Endodermal cell (in vitro differentiated cells): Measurements from ENCODE around the gene UBAP1L. TPM values are rescaled to one million over a fixed set of nuclear protein-coding genes. Genes with fewer than 3 reads are reported as not detected.
"Not testable (repeated sequence)": the region's sequence is repeated elsewhere in the genome, so short reads cannot be mapped to it uniquely, and the experiment has no call there.

Experiments
- DNase-seq: peaks from one replicate; pipeline ENCODE4 v3.0.0-alpha.2; 2017
- H3K27ac ChIP-seq: 2 replicates; pipeline ENCODE4 v1.5.1; 2013; ENCODE audit warnings: mild to moderate bottlenecking, low read depth, low read length, moderate library complexity
- H3K27me3 ChIP-seq: 2 replicates; pipeline ENCODE4 v1.6.1; 2013; ENCODE audit warnings: mild to moderate bottlenecking, low read length, moderate library complexity; ENCODE audit not compliant: insufficient read depth, control insufficient read depth, poor library complexity, severe bottlenecking
- H3K36me3 ChIP-seq: 2 replicates; pipeline ENCODE4 v1.7.0; 2013; ENCODE audit warnings: mild to moderate bottlenecking, low read length, moderate library complexity; ENCODE audit not compliant: control insufficient read depth, insufficient read depth
- H3K4me1 ChIP-seq: one replicate; pipeline ENCODE4 v1.7.0; 2013; ENCODE audit warnings: low read length; ENCODE audit not compliant: control insufficient read depth, insufficient read depth
- H3K4me3 ChIP-seq: 2 replicates; pipeline ENCODE4 v1.5.1; 2013; ENCODE audit warnings: mild to moderate bottlenecking, low read length, moderate library complexity
- H3K9ac ChIP-seq: 2 replicates; pipeline ENCODE4 v1.6.1; 2013; ENCODE audit warnings: mild to moderate bottlenecking, low read length, moderate library complexity; ENCODE audit not compliant: poor library complexity, severe bottlenecking; ENCODE audit errors: extremely low read depth
- H3K9me3 ChIP-seq: 2 replicates; pipeline ENCODE4 v1.6.1; 2013; ENCODE audit warnings: mild to moderate bottlenecking, low read length, moderate library complexity; ENCODE audit not compliant: control insufficient read depth
- H3K27ac Mint-ChIP-seq: 2 replicates; pipeline ENCODE4 v1.8.0; 2020; ENCODE audit warnings: mixed read lengths
- H3K27me3 Mint-ChIP-seq: 2 replicates; pipeline ENCODE4 v1.8.0; 2021; ENCODE audit warnings: mild to moderate bottlenecking, mixed read lengths; ENCODE audit not compliant: insufficient read depth
- H3K36me3 Mint-ChIP-seq: 2 replicates; pipeline ENCODE4 v1.8.0; 2020; ENCODE audit warnings: low read depth, mixed read lengths
- H3K4me1 Mint-ChIP-seq: 2 replicates; pipeline ENCODE4 v1.8.0; 2020; ENCODE audit warnings: mixed read lengths
- H3K4me3 Mint-ChIP-seq: 2 replicates; pipeline ENCODE4 v1.8.0; 2020; ENCODE audit warnings: mild to moderate bottlenecking, moderate library complexity, mixed read lengths
- H3K9me3 Mint-ChIP-seq: 2 replicates; pipeline ENCODE4 v1.8.0; 2020; ENCODE audit warnings: mild to moderate bottlenecking, mixed read lengths
- WGBS, 2 experiments: methylation state at CpG; one replicate each; pipeline versions ENCODE4 v1.1.5 to v1.1.7; 2013; ENCODE audit warnings: missing lambda C conversion rate in 2 of 2, mixed read lengths in 1 of 2; ENCODE audit not compliant: insufficient coverage in 1 of 2, insufficient read length in 1 of 2; 5-methylcytosine and 5-hydroxymethylcytosine counted together
- total RNA-seq, 2 donors: library from RNA; stranded (reverse); fragmentation: NEBNext Ultra II Directional in 1 of 2; extraction: Animal tissue kit (Norgen Biotek cat#: 25700) in 1 of 2; gene quantifications; 2 replicates in 1 of 2; 3 replicates in 1 of 2; pipeline ENCODE4 v1.2.1, GENCODE V29; 2021
- TF ChIP-seq, protein P1 (sequence below): fragments of 200-600 bp; sonication (generic); conservative IDR thresholded peaks from 2 replicates; pipeline ENCODE4 v1.5.0; 2021; ENCODE audit warnings: antibody characterized with exemption, mild to moderate bottlenecking

UBAP1L gene
- total RNA-seq, 2 donors from 2014 or later: 3.4 to 4.2 TPM

DNA sequence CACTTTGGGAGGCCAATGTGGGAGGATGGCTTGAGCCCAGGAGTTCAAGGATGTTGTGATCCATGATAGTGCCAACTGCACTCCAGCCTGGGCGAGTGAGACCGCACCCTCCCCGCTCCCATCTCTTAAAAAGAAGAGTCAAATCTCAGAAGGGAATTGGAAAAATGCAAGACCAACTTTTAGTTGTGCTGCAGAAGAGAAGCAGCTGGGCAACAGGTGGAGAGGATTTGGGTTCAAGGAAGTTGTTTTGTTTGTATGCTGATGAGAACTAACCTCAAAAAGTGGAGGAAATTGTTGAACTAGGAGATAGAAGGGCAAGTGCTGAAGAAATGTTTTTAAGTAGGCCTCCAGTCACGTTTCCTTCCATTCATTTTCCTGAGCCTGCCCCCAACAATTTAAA, 31.4 kb upstream of the UBAP1L start:
- Histone ChIP-seq H3K36me3 (peaks cover 38% of the 10 kb centered on the region), H3K27ac (no peak overlapping the region), H3K27me3 (no peaks in the 10 kb centered on the region), H3K9me3 (no peaks in the 10 kb centered on the region), H3K4me3 (no peak overlapping the region), H3K9ac (no peak overlapping the region), H3K4me1 (no peaks in the 10 kb centered on the region)
- WGBS, 2 experiments: 93 to 97% methylated on average over 3 to 4 of the region's 4 CpGs
- peaks cover 26% of the 10 kb centered on the region for H3K36me3 Mint-ChIP-seq
- no peaks in the 10 kb centered on the region for H3K9me3 Mint-ChIP-seq
- TF ChIP-seq, protein P1, sequence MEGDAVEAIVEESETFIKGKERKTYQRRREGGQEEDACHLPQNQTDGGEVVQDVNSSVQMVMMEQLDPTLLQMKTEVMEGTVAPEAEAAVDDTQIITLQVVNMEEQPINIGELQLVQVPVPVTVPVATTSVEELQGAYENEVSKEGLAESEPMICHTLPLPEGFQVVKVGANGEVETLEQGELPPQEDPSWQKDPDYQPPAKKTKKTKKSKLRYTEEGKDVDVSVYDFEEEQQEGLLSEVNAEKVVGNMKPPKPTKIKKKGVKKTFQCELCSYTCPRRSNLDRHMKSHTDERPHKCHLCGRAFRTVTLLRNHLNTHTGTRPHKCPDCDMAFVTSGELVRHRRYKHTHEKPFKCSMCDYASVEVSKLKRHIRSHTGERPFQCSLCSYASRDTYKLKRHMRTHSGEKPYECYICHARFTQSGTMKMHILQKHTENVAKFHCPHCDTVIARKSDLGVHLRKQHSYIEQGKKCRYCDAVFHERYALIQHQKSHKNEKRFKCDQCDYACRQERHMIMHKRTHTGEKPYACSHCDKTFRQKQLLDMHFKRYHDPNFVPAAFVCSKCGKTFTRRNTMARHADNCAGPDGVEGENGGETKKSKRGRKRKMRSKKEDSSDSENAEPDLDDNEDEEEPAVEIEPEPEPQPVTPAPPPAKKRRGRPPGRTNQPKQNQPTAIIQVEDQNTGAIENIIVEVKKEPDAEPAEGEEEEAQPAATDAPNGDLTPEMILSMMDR: no peak
- H3K4me1 Mint-ChIP-seq: no peaks in the 10 kb centered on the region
- no peak for DNase-seq
- no peak overlapping the region for H3K27ac Mint-ChIP-seq
- no peak overlapping the region for H3K4me3 Mint-ChIP-seq
- no peaks in the 10 kb centered on the region for H3K27me3 Mint-ChIP-seq

DNA sequence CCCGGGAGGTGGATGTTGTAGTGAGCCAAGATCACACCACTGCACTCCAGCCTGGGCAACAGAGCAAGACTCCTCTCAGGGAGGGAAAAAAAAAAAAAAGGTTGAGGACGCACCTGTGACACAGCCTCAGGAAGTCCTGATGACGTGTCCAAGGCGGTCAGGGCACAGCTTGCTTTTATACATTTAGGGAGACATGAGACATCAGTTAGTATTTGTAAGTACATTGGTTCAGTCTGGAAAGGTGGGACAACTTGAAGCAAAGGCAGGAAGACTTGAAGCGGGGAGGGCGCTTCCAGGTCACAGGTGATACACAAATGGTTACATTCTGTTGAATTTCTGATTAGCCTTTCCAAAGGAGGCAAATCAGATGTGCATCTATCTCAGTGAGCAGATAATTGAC, 23.6 kb upstream of the UBAP1L start:
- peaks cover 12% of the 10 kb centered on the region for H3K36me3 Mint-ChIP-seq
- not testable (repeated sequence) for H3K4me3 Mint-ChIP-seq, H3K27ac ChIP-seq, H3K4me1 Mint-ChIP-seq, DNase-seq, H3K27me3 ChIP-seq, H3K9ac ChIP-seq, H3K4me3 ChIP-seq, H3K4me1 ChIP-seq, H3K27ac Mint-ChIP-seq, H3K27me3 Mint-ChIP-seq, H3K36me3 ChIP-seq
- H3K9me3 Mint-ChIP-seq: peaks cover 49% of the 10 kb centered on the region
- 94 to 95% methylated on average over 5 to 6 of the region's 6 CpGs for WGBS, 2 experiments
- H3K9me3 ChIP-seq: peaks cover 27% of the 10 kb centered on the region

DNA sequence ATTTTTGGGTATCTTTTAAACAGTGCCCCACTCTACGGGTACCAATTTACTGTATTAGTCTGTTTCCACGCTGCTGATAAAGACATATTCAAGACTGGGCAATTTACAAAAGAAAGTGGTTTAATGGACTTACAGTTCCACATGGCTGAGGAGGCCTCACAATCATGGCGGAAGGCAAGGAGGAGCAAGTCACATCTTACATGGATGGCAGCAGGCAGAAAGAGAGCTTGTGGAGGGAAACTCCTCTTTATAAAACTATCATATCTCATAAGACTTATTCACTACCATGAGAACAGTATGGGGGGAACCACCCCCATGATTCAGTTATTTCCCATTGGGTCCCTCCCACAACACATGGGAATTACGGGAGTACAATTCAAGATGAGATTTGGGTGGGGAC, 22.9 kb upstream of the UBAP1L start:
- not testable (repeated sequence) for H3K9ac ChIP-seq, H3K4me1 Mint-ChIP-seq, H3K27ac Mint-ChIP-seq, H3K4me3 ChIP-seq, H3K4me1 ChIP-seq, DNase-seq, H3K4me3 Mint-ChIP-seq, H3K27ac ChIP-seq, H3K27me3 Mint-ChIP-seq, H3K27me3 ChIP-seq, H3K36me3 ChIP-seq
- peaks cover 12% of the 10 kb centered on the region for H3K36me3 Mint-ChIP-seq
- peaks cover 49% of the 10 kb centered on the region for H3K9me3 Mint-ChIP-seq
- H3K9me3 ChIP-seq: peaks cover 27% of the 10 kb centered on the region
- 98 to 100% methylated on average over 3 to 4 of the region's 4 CpGs for WGBS, 2 experiments

DNA sequence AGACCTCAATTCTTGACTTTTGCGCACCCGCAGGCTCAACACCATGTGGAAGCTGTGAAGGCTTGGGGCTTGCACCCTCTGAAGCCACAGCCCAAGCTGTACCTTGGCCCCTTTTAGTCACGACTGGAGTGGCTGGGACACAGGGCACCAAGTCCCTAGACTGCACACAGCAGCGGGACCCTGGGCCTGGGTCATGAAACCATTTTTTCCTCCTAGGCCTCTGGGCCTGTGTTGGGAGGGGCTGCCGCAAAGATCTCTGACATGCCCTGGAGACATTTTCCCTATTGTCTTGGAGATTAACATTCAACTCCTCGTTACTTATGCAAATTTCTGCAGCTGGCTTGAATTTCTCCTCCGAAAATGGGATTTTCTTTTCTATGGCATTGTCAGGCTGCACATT, 22.1 kb upstream of the UBAP1L start:
- peaks cover 49% of the 10 kb centered on the region for H3K9me3 Mint-ChIP-seq
- H3K27me3 Mint-ChIP-seq, H3K27ac Mint-ChIP-seq, H3K9ac ChIP-seq, H3K4me1 ChIP-seq, H3K36me3 ChIP-seq, H3K27ac ChIP-seq, H3K4me3 Mint-ChIP-seq, H3K27me3 ChIP-seq, DNase-seq, H3K4me1 Mint-ChIP-seq, H3K4me3 ChIP-seq: not testable (repeated sequence)
- WGBS, 2 experiments: 87 to 95% methylated on average over 7 of the region's 7 CpGs
- peaks cover 12% of the 10 kb centered on the region for H3K36me3 Mint-ChIP-seq
- peaks cover 27% of the 10 kb centered on the region for H3K9me3 ChIP-seq
